Natural killer cell (primary cell): Measurements from ENCODE around the gene HSF5. TPM values are rescaled to one million over a fixed set of nuclear protein-coding genes. Genes with fewer than 3 reads are reported as not detected.

ENCODE experiments used
- ATAC-seq, 3 donors: fragments of 150-1000 bp in 2 of 3; fragments of 200-7000 bp in 1 of 3; cut with Tn5 transposase; 1 replicate in 1 of 3; 2 replicates in 2 of 3; pipeline ENCODE4 v1.10.0; 2021; ENCODE audit warnings: mild to moderate bottlenecking in 2 of 3, moderate library complexity in 2 of 3
- DNase-seq, 2 donors: peaks; one replicate each; pipeline versions ENCODE4 v3.0.0 to v3.0.0-alpha.2; 2013 to 2021; ENCODE audit warnings: mixed read lengths in 1 of 2
- H3K27ac ChIP-seq: one replicate; pipeline ENCODE4 v1.5.1; 2013; ENCODE audit warnings: mild to moderate bottlenecking, low read length
- H3K27me3 ChIP-seq: one replicate; pipeline ENCODE4 v1.6.1; 2013; ENCODE audit warnings: low read length; ENCODE audit not compliant: control insufficient read depth, insufficient read depth
- H3K36me3 ChIP-seq: one replicate; pipeline ENCODE4 v1.6.1; 2013; ENCODE audit warnings: low read length; ENCODE audit not compliant: control insufficient read depth, insufficient read depth
- H3K4me1 ChIP-seq: one replicate; pipeline ENCODE4 v1.6.1; 2013; ENCODE audit warnings: low read length; ENCODE audit not compliant: control insufficient read depth, insufficient read depth
- H3K4me3 ChIP-seq: one replicate; pipeline ENCODE4 v1.5.1; 2013; ENCODE audit warnings: low read length
- H3K9me3 ChIP-seq: one replicate; pipeline ENCODE4 v1.6.1; 2013; ENCODE audit warnings: low read length; ENCODE audit not compliant: control insufficient read depth, insufficient read depth
- H3K27ac Mint-ChIP-seq, 2 donors: one replicate each; pipeline ENCODE4 v1.8.0; 2022; ENCODE audit warnings: mild to moderate bottlenecking in 2 of 2, mixed read lengths in 2 of 2, moderate library complexity in 1 of 2
- H3K27me3 Mint-ChIP-seq, 2 donors: one replicate each; pipeline ENCODE4 v1.8.0; 2022; ENCODE audit warnings: low read depth in 2 of 2, mixed read lengths in 2 of 2
- H3K36me3 Mint-ChIP-seq: one replicate; pipeline ENCODE4 v1.8.0; 2022; ENCODE audit warnings: mixed read lengths
- H3K4me1 Mint-ChIP-seq, 2 donors: one replicate each; pipeline ENCODE4 v1.8.0; 2022; ENCODE audit warnings: mixed read lengths in 2 of 2
- H3K4me3 Mint-ChIP-seq: one replicate; pipeline ENCODE4 v1.8.0; 2022; ENCODE audit warnings: mild to moderate bottlenecking, moderate library complexity, mixed read lengths
- H3K9me3 Mint-ChIP-seq, 2 donors: one replicate each; pipeline ENCODE4 v1.8.0; 2022; ENCODE audit warnings: mixed read lengths in 2 of 2
- WGBS: methylation state at CpG from one replicate; pipeline ENCODE4 v1.1.7; 2013; ENCODE audit warnings: missing lambda C conversion rate; ENCODE audit not compliant: insufficient coverage; 5-methylcytosine and 5-hydroxymethylcytosine counted together
- intact Hi-C: fragments of 100-400 bp; cut with micrococcal nuclease; formaldehyde crosslinking; loops from one replicate; pipeline ENCODE4 v1.14.2; 2022
- total RNA-seq, 4 donors: library from RNA; stranded (reverse); fragments of 120-200 nt in 1 of 4; gene quantifications; one replicate each; pipeline versions ENCODE4 v1.2.3 to v1.2.4, GENCODE V29; 2013 to 2022
- TF ChIP-seq, protein P1 (sequence below): fragments of 200-600 bp; IDR thresholded peaks from one replicate; pipeline ENCODE4 v1.8.0; 2022; ENCODE audit warnings: antibody characterized with exemption

The HSF5 gene
- total RNA-seq, 3 donors from 2014 or later (not counting 1 experiment from before 2014, with no cell fraction given), result 0.45 to 1.00 (median 0.94) TPM

DNA sequence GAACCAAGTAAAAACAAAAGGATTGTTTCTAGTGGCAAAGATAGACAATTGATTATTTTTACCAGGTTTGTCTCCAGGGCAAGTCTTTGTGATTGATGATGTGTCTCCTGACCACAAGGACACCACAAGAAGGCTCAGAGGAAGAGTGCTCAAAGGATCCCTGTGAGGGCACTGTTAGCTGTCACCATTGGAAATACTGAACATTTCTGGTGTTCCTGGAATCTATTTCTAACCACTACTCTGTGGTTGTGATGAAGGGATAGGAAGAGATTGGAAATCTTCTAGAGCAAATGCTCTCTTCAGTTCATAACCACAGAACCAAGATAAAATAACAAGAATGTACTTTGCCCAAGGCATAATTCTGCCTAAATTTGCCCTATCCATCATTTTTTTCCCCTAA lies 86.2 kb downstream of the HSF5 start:
- Histone ChIP-seq H3K4me1 (no peaks in the 10 kb centered on the region), H3K9me3 (no peaks in the 10 kb centered on the region), H3K4me3 (no peak overlapping the region), H3K27ac (no peak overlapping the region), H3K27me3 (no peaks in the 10 kb centered on the region), H3K36me3 (no peaks in the 10 kb centered on the region)
- H3K36me3 Mint-ChIP-seq, result no peaks in the 10 kb centered on the region
- no peak for DNase-seq
- intact Hi-C loops, result no loop called here
- no peaks in the 10 kb centered on the region for H3K4me1 Mint-ChIP-seq
- no peak overlapping the region for H3K27ac Mint-ChIP-seq
- no peaks in the 10 kb centered on the region for H3K9me3 Mint-ChIP-seq
- no peaks in the 10 kb centered on the region for H3K27me3 Mint-ChIP-seq
- TF ChIP-seq, protein P1, sequence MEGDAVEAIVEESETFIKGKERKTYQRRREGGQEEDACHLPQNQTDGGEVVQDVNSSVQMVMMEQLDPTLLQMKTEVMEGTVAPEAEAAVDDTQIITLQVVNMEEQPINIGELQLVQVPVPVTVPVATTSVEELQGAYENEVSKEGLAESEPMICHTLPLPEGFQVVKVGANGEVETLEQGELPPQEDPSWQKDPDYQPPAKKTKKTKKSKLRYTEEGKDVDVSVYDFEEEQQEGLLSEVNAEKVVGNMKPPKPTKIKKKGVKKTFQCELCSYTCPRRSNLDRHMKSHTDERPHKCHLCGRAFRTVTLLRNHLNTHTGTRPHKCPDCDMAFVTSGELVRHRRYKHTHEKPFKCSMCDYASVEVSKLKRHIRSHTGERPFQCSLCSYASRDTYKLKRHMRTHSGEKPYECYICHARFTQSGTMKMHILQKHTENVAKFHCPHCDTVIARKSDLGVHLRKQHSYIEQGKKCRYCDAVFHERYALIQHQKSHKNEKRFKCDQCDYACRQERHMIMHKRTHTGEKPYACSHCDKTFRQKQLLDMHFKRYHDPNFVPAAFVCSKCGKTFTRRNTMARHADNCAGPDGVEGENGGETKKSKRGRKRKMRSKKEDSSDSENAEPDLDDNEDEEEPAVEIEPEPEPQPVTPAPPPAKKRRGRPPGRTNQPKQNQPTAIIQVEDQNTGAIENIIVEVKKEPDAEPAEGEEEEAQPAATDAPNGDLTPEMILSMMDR, result no peak
- no peak for ATAC-seq
- H3K4me3 Mint-ChIP-seq, result no peak overlapping the region

DNA sequence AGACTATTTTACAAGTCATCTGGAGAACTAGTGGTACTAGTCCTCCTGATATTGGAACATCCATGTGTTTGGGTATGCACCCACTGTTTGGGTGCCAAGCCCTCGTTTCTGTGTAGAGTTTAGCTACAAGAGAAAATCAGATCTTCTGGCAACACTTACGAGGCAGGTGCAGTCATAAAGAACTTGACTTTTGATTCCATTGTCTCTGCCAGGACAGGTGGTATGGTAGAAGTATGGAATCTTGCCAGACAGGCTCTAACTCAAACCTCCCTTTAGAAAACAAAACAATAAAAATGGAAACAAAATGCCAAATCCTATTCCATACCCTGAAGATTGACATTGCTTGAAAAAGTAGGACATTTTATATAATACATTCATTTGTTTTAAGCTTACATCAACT lies 86.9 kb downstream of the HSF5 start:
- no peaks in the 10 kb centered on the region for H3K36me3 ChIP-seq
- Mint-ChIP-seq H3K9me3 (no peaks in the 10 kb centered on the region), H3K4me3 (no peak overlapping the region), H3K27me3 (no peaks in the 10 kb centered on the region), H3K4me1 (no peaks in the 10 kb centered on the region), H3K36me3 (no peaks in the 10 kb centered on the region), H3K27ac (no peak overlapping the region)
- H3K4me3 ChIP-seq, result no peak overlapping the region
- H3K27ac ChIP-seq, result no peak overlapping the region
- ATAC-seq (no peak), DNase-seq (no peak)
- WGBS, result 84% methylated on average over 2 of the region's 2 CpGs
- TF ChIP-seq, protein P1, result no peak
- intact Hi-C loops, result no loop called here
- no peaks in the 10 kb centered on the region for H3K4me1 ChIP-seq
- no peaks in the 10 kb centered on the region for H3K9me3 ChIP-seq
- no peaks in the 10 kb centered on the region for H3K27me3 ChIP-seq

DNA sequence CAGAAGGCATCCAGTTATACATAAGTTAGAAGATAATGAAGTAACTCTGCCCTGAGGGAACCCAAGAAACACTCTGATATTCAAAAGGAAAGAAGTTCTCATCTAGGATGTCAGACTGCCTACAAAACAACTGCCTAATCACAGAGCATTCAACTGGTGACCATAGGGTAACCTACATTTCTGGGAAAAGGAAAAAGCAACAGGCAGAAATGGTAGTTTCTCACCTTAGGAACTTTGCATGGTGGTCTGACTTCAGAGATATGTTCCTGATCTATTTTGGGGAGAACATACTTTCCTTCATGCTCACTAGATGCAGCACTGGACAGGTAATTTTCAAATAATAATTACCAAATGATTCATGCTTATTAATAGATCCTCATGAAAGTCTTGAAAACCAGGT lies 87.4 kb downstream of the HSF5 start:
- H3K27ac ChIP-seq, result no peak overlapping the region
- H3K27me3 Mint-ChIP-seq, result no peaks in the 10 kb centered on the region
- TF ChIP-seq, protein P1, result no peak
- no peaks in the 10 kb centered on the region for H3K36me3 ChIP-seq
- no peak overlapping the region for H3K4me3 Mint-ChIP-seq
- no peaks in the 10 kb centered on the region for H3K9me3 Mint-ChIP-seq
- H3K4me1 ChIP-seq, result no peaks in the 10 kb centered on the region
- no peaks in the 10 kb centered on the region for H3K9me3 ChIP-seq
- H3K4me1 Mint-ChIP-seq, result no peaks in the 10 kb centered on the region
- no peak overlapping the region for H3K4me3 ChIP-seq
- H3K36me3 Mint-ChIP-seq, result no peaks in the 10 kb centered on the region
- ATAC-seq, result no peak
- H3K27ac Mint-ChIP-seq, result no peak overlapping the region
- no peak for DNase-seq
- intact Hi-C loops, result no loop called here
- H3K27me3 ChIP-seq, result no peaks in the 10 kb centered on the region

DNA sequence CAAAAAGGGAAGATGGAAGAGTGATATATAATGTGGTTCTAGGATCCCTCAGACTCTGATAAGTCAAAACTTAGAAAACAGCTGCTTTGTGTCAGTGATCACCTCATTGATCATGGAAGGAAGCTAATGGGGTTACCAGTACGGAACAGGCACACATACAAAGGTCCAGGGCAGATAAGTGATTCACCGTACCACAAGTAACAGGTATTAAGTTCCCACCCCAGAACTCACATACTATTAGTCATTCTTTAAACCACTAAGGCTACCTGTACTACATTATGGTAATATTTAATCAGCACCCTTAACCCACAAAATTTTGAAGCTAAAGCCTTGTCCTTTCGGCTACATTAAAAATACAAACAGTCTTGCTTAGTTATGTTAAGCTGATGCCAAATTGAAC lies 88.2 kb downstream of the HSF5 start:
- no peak for ATAC-seq
- no peaks in the 10 kb centered on the region for H3K36me3 Mint-ChIP-seq
- H3K4me1 Mint-ChIP-seq, result no peaks in the 10 kb centered on the region
- Histone ChIP-seq H3K27ac (no peak overlapping the region), H3K4me3 (no peak overlapping the region), H3K9me3 (no peaks in the 10 kb centered on the region), H3K4me1 (no peaks in the 10 kb centered on the region), H3K36me3 (no peaks in the 10 kb centered on the region), H3K27me3 (no peaks in the 10 kb centered on the region)
- no peaks in the 10 kb centered on the region for H3K9me3 Mint-ChIP-seq
- TF ChIP-seq, protein P1, result no peak
- intact Hi-C loops, result no loop called here
- DNase-seq, result no peak
- 90% methylated on average over 3 of the region's 3 CpGs for WGBS
- H3K4me3 Mint-ChIP-seq, result no peak overlapping the region
- no peak overlapping the region for H3K27ac Mint-ChIP-seq
- H3K27me3 Mint-ChIP-seq, result no peaks in the 10 kb centered on the region
